ENCODE data around the gene INPP5F.
"Not testable (repeated sequence)": the region's sequence is repeated elsewhere in the genome, so short reads cannot be mapped to it uniquely, and the experiment has no call there.

INPP5F gene

GRCh38 chr10:119749455-119749854 lies 23.6 kb downstream of the INPP5F start:
- no peak for DNase-seq

- peak; percentile 38 for DNase-seq
Measured at GRCh38 chr10:119750391-119751230, 24.8 kb downstream of the INPP5F start.

DNA sequence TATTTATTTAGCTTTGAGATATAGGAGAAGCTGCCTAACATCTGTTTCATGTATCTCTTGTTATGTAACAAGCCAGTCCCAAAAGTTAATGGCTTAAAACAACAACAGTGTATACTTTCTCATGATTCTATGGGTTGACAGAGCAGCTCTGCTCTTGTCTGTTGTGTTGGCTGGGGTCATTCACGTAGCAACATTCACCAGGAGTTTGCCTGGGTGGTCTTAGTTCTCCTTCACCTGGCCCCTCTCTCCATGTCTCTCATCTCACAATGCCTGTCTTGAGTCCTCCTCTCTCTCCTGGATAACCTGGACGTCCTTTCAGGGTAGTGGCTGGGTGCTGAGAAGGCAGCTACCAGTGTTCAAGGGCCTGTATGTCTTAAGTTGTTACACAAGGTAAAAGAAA lies 27.5 kb downstream of the INPP5F start:
- DNase-seq, result no peak

DNA sequence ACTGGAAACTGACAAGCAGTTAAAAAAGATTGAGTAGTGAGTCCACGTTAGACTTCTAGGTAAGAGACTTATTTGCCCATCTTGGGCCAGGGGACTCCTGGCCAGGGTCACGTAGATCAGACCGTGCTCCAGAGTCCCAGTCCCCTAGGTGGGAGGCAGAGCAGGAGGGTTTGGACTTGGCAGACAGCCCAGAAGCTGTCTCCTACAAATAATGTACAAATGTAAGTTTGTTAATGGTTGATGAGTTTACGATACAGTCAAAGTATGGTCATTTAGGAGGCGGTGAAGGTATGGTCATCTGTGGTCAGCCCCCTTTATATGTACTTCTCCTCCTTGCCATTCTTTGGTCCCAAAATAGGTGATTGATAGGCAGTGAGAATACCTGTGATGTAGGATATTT lies 28.2 kb downstream of the INPP5F start:
- DNase-seq, result no peak

GRCh38 chr10:119754936-119755335 lies 29.1 kb downstream of the INPP5F start:
- no peak for DNase-seq

DNA sequence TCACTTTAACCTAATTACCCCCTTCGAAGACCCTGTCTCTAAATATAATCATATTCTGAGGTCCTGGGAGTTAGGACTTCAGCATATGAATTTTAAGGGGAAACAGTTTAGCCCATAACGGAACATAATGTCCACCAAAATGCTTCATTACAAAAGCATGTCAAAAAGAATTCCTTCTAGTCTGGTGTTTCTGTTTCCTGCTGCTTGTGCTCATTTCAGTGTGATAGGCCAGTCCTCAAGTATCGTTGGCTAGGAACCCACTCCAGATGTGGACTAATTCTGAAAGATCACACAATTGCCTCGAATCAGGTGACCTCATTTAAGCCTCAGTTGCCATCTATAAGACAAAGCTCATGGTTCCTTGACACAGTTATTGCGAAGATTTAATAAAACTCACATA lies 29.6 kb downstream of the INPP5F start:
- no peak for DNase-seq

DNA sequence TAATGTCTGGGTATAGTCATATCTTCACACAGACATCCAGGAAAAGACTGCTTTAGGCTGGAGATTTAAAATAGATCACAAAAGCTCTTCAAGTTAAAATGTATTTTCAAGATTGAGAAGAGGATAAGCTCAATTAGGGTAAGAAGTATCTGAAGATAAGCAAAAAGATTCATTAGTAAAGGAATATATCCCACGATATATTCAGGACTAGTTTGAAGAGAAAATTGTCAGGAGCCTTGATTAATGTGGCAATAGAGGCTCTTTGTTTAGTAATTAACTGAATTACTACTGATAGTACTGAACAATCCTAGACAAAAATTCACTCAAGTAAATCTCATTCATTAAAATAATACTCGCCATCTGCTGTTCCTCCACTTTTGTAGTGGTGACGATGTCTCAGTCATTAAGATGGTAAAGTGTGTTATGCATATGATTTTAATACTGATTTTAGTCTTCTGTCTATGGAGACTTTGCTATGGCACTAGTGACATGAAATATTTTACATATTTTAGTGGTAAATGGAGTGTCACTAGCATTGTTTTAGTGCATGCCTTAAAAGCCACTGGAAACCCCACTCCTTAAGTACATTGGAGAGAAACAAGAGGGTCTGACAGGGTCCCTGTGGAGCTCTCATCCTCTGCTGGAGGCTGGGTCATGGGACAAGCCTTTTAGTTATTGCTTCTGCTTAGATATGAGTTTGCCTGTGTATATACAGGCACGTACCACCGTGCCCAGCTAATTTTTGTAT lies 32.8 kb downstream of the INPP5F start:
- DNase-seq, result no peak

- no peak for DNase-seq
Measured at GRCh38 chr10:119759832-119760231, 34.0 kb downstream of the INPP5F start.

- DNase-seq, result no peak
Measured at GRCh38 chr10:119761106-119761505, 35.3 kb downstream of the INPP5F start.

GRCh38 chr10:119762035-119762434 lies 36.2 kb downstream of the INPP5F start:
- no peak for DNase-seq

DNA sequence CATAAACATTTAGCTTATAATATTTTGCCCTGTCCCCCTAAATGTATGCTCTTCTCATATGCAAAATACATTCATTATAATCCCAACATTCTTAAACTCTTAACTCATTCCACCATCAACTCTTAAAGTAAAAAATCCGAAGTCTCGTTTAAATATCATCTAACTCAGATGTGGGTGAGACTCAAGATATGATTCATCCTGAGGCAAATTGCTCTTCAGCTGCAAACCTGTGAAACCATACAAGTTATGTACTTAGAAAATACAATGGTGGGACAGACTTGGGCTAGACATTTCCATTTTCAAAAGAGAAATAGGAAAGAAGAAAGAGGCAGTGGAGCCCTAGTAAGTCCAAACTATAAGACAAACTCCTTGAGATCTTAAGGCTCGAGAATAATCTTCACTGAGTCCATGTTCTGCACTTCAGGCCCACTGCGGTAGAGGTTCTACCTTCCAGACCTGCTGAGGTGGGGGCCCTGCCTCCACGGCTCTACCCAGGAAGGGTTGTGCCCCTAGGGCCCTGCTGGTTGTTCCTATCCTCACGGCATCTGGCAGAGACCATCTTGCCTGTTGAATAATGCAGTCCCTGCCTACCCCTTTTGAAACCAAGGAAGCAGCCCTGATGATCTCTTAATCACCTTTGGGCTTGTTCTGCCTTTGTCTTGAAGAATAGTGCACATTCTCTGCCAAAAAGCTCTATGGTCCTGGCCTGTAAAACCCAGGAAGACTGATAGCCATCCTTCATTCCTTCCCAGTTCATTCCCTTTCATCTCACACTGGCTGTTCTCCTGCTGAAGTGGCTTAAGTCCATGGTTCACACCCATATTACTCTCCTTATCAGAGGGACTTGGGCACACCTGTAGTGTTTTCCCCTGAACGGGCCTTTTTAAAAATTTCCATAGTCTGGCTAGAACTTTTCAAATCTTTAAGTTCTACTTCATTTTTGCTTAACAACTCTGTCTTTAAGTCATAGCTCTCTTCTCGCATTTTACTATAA lies 37.3 kb downstream of the INPP5F start:
- no peak for DNase-seq

- no peak for DNase-seq
Measured at GRCh38 chr10:119768455-119769094, 42.7 kb downstream of the INPP5F start.

- no peak for DNase-seq
Measured at GRCh38 chr10:119769886-119770285, 44.0 kb downstream of the INPP5F start.

DNA sequence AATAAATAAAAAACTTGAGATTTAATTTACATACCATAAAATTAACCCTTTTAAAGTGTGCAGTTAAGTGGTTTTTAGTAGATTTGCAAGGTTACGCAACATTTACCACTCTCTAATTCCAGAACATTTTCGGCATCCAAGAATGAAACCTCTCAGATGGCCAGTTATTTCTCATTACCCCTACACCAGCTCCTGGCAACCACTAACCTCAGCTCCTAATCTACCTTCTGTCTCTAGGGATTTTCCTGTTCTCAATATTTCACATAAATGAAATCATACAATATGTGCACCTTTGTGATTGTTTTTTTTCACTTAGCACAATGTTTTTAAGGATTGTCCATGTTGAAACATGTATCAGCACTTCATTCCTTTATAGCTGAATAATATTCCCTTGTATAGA lies 45.1 kb downstream of the INPP5F start:
- no peak for DNase-seq

GRCh38 chr10:119772334-119772733 lies 46.5 kb downstream of the INPP5F start:
- no peak for DNase-seq

GRCh38 chr10:119773041-119773440 lies 47.2 kb downstream of the INPP5F start:
- not testable (repeated sequence) for DNase-seq

DNA sequence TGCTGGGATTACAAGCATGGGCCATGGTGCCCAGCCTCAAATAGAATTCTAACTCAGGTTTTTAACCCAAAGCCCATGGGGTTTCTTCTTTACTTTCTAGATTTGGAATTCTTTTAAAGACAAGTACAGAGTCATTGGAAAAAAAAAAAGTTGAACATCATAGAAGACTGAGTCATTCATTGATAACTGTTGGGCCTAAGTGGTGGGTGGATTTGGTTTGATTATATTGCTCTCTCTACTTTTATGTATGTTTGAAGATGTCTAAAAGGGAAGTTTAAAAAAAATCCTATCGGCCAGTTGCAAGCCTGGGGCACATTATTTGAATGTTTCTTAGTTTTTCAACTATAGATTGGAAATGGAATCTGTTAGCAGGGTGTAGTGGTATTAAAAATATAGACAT lies 49.7 kb downstream of the INPP5F start:
- no peak for DNase-seq

- DNase-seq, result no peak
Measured at GRCh38 chr10:119776536-119776935, 50.7 kb downstream of the INPP5F start.

DNA sequence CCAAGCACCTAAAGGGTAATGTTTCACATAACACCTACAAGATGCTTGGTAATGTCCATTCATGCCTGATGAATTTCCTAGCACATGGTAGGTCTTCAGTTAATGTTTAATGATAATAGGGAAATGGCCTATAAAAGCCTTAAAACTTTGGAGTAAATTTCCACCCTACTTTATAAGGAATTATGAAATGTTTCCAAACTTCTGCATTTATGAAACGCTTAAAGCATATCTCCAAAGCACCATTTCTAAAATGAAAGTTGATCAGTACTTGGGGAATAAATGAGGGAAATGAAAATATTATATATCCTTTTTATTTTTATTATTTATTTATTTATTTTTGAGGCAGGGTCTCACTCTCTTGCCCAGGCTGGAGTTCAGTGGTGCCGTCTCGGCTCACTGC lies 51.8 kb downstream of the INPP5F start:
- no peak for DNase-seq

DNA sequence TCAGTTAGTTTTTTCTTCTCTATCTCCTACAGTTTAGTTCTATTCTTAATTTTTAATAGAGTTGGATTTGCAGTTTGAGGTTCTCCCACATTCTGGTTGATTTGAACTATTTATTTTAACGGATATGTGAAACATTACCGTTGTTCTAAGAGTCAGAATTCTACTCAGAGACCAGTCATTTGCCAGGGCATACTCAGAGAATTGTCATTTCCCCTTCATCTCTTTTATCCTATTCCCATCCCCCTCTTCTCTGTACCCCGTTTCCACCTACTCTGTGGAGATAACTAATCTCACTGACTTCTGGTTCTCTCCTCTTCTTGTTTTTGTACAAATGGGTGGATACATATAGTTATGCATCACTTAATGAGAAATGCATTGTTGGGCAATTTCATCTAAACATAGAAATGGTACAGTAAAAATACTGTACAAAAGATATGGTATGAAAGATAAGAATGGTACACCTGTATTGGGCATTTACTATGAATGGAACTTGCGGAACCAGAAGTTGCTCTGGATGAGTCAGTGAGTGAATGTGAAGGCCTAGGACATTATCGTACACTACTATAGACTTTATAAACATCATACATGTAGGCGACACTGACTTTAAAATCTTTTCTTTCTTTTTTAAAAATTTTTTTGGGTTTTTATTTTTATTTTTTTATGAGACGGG lies 53.1 kb downstream of the INPP5F start:
- DNase-seq, result no peak

DNA sequence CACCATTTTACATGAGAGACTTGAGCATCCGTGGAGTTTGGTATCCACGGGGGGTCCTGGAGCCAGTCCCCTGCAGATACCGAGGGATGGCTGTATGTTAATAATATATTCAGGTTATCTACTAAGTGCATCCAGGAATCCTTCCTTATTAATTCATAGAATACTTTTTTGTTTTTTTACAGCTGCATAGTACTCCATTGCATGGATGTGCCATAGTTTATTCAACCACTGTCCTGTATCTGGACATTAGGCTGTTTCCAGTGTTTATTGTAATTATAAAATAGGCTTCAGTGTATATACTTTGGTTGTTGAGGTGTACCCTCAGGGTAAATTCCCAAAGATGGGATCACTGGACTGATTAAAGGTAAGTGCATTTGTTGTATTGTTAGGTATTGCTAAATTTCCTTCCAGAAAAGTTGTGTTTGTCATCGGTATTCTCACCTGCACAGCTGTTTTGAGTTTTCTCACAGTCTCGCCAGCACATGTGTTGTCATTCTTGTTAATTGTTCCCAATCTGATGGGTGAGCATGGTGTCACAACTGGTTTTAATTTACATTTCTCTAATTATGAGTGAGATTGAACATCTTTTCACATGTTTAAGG lies 55.1 kb downstream of the INPP5F start:
- DNase-seq, result no peak

DNA sequence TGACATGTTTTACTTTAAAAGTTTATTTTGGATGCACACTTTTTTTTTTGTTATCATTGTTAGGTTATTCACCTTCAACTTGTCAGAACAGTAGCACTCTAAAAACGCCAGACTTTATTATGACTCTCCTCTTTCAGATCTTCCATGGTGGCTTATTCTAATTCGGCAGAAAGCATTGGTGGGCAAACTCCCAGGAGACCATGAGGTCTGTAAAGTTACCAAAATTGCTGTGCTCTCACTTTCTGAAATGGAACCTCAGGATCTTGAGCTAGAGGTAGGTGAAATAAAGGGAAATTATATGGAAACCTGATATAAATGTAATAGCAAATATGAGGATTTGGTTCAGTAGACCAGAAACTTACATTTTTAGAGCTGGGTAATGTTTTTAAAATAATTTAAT lies 55.6 kb downstream of the INPP5F start:
- DNase-seq, result no peak
